Measurements from ENCODE around the gene PTBP1. TPM values are rescaled to one million over a fixed set of nuclear protein-coding genes. Genes with fewer than 3 reads are reported as not detected.

PTBP1 gene
- total and polyA plus RNA-seq, 8 donors = 236 to 374 (median 340) TPM

DNA sequence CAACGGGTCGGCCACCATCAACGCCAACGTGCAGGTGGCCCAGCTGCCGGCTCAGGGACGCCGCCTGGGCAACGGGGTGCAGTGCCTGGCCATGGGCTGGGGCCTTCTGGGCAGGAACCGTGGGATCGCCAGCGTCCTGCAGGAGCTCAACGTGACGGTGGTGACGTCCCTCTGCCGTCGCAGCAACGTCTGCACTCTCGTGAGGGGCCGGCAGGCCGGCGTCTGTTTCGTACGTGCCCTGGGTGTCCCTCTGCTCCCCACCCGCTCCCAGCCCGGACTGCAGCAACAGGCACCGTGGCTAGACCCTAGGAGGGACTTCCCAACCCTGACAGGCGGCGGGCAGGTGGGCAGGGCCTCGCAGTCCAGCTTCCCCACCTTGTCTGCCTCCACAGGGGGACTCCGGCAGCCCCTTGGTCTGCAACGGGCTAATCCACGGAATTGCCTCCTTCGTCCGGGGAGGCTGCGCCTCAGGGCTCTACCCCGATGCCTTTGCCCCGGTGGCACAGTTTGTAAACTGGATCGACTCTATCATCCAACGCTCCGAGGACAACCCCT is 58.4 kb downstream of the PTBP1 start:
- Histone ChIP-seq H3K4me1 (peaks cover 3 to 46% of the 10 kb centered on the region in 2 donors), H3K27me3 (peaks cover 9 to 61% of the 10 kb centered on the region in 2 donors), H3K36me3 (no peaks in the 10 kb centered on the region), H3K9me3 (no peaks in the 10 kb centered on the region), H3K4me3 (no peak overlapping the region), H3K27ac (no peak overlapping the region)
- no peak for DNase-seq
- no peak for ATAC-seq
- intact Hi-C loops (cut with DNase I) = loop anchor here in 1 of 2 donors (5.0 to 10.0 kb wide), 2 partner anchors 62 to 91 kb away; partner anchors contain the start of gene KISS1R
- TF ChIP-seq, protein P1, sequence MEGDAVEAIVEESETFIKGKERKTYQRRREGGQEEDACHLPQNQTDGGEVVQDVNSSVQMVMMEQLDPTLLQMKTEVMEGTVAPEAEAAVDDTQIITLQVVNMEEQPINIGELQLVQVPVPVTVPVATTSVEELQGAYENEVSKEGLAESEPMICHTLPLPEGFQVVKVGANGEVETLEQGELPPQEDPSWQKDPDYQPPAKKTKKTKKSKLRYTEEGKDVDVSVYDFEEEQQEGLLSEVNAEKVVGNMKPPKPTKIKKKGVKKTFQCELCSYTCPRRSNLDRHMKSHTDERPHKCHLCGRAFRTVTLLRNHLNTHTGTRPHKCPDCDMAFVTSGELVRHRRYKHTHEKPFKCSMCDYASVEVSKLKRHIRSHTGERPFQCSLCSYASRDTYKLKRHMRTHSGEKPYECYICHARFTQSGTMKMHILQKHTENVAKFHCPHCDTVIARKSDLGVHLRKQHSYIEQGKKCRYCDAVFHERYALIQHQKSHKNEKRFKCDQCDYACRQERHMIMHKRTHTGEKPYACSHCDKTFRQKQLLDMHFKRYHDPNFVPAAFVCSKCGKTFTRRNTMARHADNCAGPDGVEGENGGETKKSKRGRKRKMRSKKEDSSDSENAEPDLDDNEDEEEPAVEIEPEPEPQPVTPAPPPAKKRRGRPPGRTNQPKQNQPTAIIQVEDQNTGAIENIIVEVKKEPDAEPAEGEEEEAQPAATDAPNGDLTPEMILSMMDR (IDR thresholded peaks at IDR 0.05) = no peak

DNA sequence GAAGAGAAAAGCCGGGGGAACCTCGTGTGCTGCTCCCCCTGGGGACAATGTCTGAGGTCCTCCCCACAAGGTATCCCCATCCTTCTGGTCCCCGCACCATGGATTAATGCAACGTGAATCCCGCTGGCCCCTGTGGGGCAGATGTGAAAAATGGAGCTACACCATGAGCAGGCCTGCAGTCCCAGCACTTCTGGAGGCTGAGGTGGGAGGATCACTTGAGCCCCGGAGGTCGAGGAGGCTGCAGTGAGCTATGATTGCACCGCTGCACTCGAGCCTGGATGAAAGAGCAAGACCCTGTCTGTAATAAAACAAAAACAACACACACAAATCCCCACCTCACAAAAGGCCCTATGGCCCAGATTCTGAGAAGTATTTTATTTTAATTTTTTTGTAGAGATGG is 61.0 kb downstream of the PTBP1 start:
- TF ChIP-seq, protein P1 (IDR thresholded peaks at IDR 0.05) = no peak
- intact Hi-C loops (cut with DNase I) = loop anchor here in 1 of 2 donors (5.0 to 10.0 kb wide), 2 partner anchors 59 to 93 kb away; partner anchors contain the start of gene KISS1R
- ATAC-seq (no peak), DNase-seq (no peak)
- Histone ChIP-seq H3K27me3 (peaks cover 1 to 45% of the 10 kb centered on the region in 2 donors), H3K36me3 (no peaks in the 10 kb centered on the region), H3K4me3 (no peak overlapping the region), H3K27ac (no peak overlapping the region), H3K4me1 (peaks cover 0 to 40% of the 10 kb centered on the region in 2 donors), H3K9me3 (no peaks in the 10 kb centered on the region)

DNA sequence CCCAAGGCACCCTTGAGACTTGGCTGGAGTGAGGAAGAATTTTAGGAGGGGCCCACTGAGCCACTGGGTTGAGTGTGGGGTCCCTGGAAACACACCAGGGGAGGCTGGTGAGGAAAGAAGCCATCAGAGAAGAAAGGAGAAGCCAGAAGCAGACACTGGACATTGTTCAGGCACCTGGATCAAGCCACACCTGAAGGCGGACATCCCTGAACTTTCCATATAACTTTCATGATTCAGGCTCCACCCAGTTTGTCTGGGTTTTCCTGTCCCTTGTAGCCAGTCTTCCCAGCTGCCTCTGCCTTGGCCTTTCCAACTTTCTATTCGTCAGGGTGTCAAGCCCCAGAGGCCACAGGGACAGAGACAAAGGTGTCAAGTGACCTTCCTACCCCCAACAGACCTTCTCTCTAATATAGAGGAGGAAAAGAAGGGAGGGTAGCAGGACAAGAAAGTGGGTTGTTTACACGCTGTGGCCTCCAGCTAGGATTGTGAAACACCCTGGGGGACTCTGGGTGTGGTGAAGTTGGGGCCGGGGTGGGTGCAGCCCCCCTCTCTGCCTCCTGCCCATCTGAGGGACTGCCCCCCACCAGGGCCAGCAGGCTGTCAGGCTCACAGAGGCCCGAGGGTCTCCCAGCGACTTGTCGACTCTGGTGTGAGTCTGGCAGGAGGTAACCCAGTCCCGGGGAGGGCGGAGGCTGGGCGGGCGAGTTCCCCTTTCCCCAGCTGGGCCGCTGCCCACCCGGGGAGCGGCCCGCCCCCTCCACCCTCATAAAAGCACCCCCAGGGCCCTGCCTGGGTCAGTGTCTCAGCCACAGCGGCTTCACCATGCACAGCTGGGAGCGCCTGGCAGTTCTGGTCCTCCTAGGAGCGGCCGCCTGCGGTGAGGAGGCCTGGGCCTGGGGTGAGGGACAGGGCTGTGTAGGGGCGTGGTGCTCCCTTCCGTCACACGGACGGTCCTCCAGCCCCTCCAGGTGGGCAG is 61.9 kb downstream of the PTBP1 start, which contains the start of gene CFD:
TSS of gene CFD (plus strand) at position 797 of the 976 bp plus-strand sequence. CDS start at position 823, 26 bp downstream.
- peak; percentile 16 for ATAC-seq
- Histone ChIP-seq H3K4me3 (peak within 1 kb of the TSS; percentile 34 to 41), H3K36me3 (no peaks in the 10 kb centered on the region), H3K9me3 (no peaks in the 10 kb centered on the region), H3K27me3 (peaks cover 0 to 40% of the 10 kb centered on the region in 2 donors), H3K27ac (peak within 1 kb of the TSS; percentile 48 to 79), H3K4me1 (peaks cover 0 to 47% of the 10 kb centered on the region in 2 donors)
- peak in 2 of 4 donors; percentile 70 to 89 for DNase-seq
- intact Hi-C loops (cut with DNase I) = loop anchor here in 1 of 2 donors (5.0 to 10.0 kb wide), 2 partner anchors 58 to 94 kb away; partner anchors contain the start of gene KISS1R
- TF ChIP-seq, protein P1 (IDR thresholded peaks at IDR 0.05) = no peak

DNA sequence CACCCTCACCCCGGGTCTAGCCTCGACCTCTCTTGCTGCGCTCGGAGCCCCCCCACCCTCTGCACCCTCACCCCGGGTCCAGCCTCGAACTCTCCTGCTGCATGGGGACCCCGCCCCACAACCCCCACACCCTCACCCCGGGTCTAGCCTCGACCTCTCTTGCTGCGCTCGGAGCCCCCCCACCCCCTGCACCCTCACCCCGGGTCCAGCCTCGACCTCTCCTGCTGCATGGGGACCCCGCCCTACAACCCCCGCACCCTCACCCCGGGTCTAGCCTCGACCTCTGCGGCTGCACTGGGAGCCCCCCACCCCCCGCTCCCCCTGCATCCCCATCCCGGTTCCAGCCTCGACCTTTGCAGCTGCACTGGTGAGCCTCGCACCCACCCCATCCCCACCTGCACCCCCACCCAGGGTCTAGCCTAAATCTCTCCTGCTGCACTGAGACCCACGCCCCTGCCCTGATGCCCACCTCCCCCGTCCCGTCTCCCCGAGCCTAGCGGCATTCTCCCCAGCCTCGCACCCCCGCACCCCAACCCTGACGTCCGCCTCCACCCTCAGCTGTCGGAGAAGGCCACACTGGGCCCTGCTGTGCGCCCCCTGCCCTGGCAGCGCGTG is 64.0 kb downstream of the PTBP1 start:
- TF ChIP-seq, protein P1 (IDR thresholded peaks at IDR 0.05) = no peak
- no peak overlapping the region for H3K4me3 ChIP-seq
- no peaks in the 10 kb centered on the region for H3K9me3 ChIP-seq
- no peak overlapping the region for H3K27ac ChIP-seq
- H3K27me3 ChIP-seq = peaks cover 0 to 40% of the 10 kb centered on the region in 2 donors
- no peaks in the 10 kb centered on the region for H3K36me3 ChIP-seq
- DNase-seq (no peak), ATAC-seq (no peak)
- peaks cover 0 to 50% of the 10 kb centered on the region in 2 donors for H3K4me1 ChIP-seq
- intact Hi-C loops (cut with DNase I) = no loop called here

Small RNA genes lying within 50 kb of the gene (microRNA-seq; reads per million reads assigned to microRNA genes)
- gene MIR3187 = 6.9 to 12.1 reads per million in 2 donors
- gene MIR4745 = 2.8 to 4.4 reads per million in 2 donors

Other genes starting within 250 kb of the PTBP1 start
- gene BSG, start 224.9 kb upstream of the PTBP1 start, total RNA-seq = 100 to 1,000 TPM; 339 to 457 TPM
- gene BSG, start 224.9 kb upstream of the PTBP1 start, polyA plus RNA-seq (ENCODE audit: insufficient read length in 6 of 6) = 100 to 1,000 TPM; 259 to 372 (median 302) TPM
- under 1 TPM; 0.38 to 0.50 TPM for gene HCN2, start 207.6 kb upstream of the PTBP1 start, total RNA-seq
- under 1 TPM; 0.06 to 0.21 (median 0.13) TPM for gene HCN2, start 207.6 kb upstream of the PTBP1 start, polyA plus RNA-seq (ENCODE audit: insufficient read length in 6 of 6)
- 10 to 100 TPM; 28.5 to 36.9 TPM for gene POLRMT, start 163.9 kb upstream of the PTBP1 start, total RNA-seq
- 10 to 100 TPM; 32.2 to 44.7 (median 42.6) TPM for gene POLRMT, start 163.9 kb upstream of the PTBP1 start, polyA plus RNA-seq (ENCODE audit: insufficient read length in 6 of 6)
- under 1 TPM; 0.21 to 0.29 TPM for gene FGF22, start 157.6 kb upstream of the PTBP1 start, total RNA-seq
- under 1 TPM; 0.22 to 0.48 (median 0.35) TPM for gene FGF22, start 157.6 kb upstream of the PTBP1 start, polyA plus RNA-seq (ENCODE audit: insufficient read length in 6 of 6)
- 10 to 100 TPM; 24.3 to 34.0 TPM for gene RNF126, start 134.2 kb upstream of the PTBP1 start, total RNA-seq
- gene RNF126, start 134.2 kb upstream of the PTBP1 start, polyA plus RNA-seq (ENCODE audit: insufficient read length in 6 of 6) = 10 to 100 TPM; 15.4 to 27.2 (median 21.1) TPM
- gene FSTL3, start 121.1 kb upstream of the PTBP1 start, total RNA-seq = 100 to 1,000 TPM in 1 of 2 donors, 10 to 100 TPM in 1; 94.8 to 145 TPM
- 10 to 100 TPM in 4 of 6 donors, 1 to 10 TPM in 2; 7.6 to 14.7 (median 11.2) TPM for gene FSTL3, start 121.1 kb upstream of the PTBP1 start, polyA plus RNA-seq (ENCODE audit: insufficient read length in 6 of 6)
- not detected for gene PRSS57, start 102.0 kb upstream of the PTBP1 start, total RNA-seq
- gene PRSS57, start 102.0 kb upstream of the PTBP1 start, polyA plus RNA-seq (ENCODE audit: insufficient read length in 6 of 6) = under 1 TPM; 0.15 to 0.50 (median 0.29) TPM
- gene PALM, start 88.5 kb upstream of the PTBP1 start, total RNA-seq = 10 to 100 TPM; 30.2 to 33.0 TPM
- gene PALM, start 88.5 kb upstream of the PTBP1 start, polyA plus RNA-seq (ENCODE audit: insufficient read length in 6 of 6) = 10 to 100 TPM; 37.0 to 59.7 (median 42.8) TPM
- gene MISP, start 46.3 kb upstream of the PTBP1 start, total RNA-seq = 10 to 100 TPM; 19.2 to 44.0 TPM
- gene MISP, start 46.3 kb upstream of the PTBP1 start, polyA plus RNA-seq (ENCODE audit: insufficient read length in 6 of 6) = 10 to 100 TPM in 3 of 6 donors, 1 to 10 TPM in 3; 5.8 to 15.6 (median 10.6) TPM
- 1 to 10 TPM; 1.6 to 1.9 TPM for gene PLPPR3, start 24.5 kb downstream of the PTBP1 start, total RNA-seq
- gene PLPPR3, start 24.5 kb downstream of the PTBP1 start, polyA plus RNA-seq (ENCODE audit: insufficient read length in 6 of 6) = 10 to 100 TPM in 1 of 6 donors, 1 to 10 TPM in 5; 4.9 to 11.9 (median 6.8) TPM
- gene AZU1, start 30.4 kb downstream of the PTBP1 start, total RNA-seq = 1 to 10 TPM; 1.3 TPM
- gene AZU1, start 30.4 kb downstream of the PTBP1 start, polyA plus RNA-seq (ENCODE audit: insufficient read length in 6 of 6) = 1 to 10 TPM; 1.7 to 4.7 (median 2.5) TPM
- under 1 TPM; 0.55 to 0.58 TPM for gene PRTN3, start 43.5 kb downstream of the PTBP1 start, total RNA-seq
- 1 to 10 TPM; 1.5 to 3.8 (median 3.0) TPM for gene PRTN3, start 43.5 kb downstream of the PTBP1 start, polyA plus RNA-seq (ENCODE audit: insufficient read length in 6 of 6)
- gene ELANE, start 54.9 kb downstream of the PTBP1 start, total RNA-seq = 1 to 10 TPM in 1 of 2 donors, under 1 TPM in 1; 0.89 to 1.3 TPM
- 1 to 10 TPM in 4 of 6 donors, under 1 TPM in 2; 0.70 to 2.2 (median 1.2) TPM for gene ELANE, start 54.9 kb downstream of the PTBP1 start, polyA plus RNA-seq (ENCODE audit: insufficient read length in 6 of 6)
- gene CFD, start 62.2 kb downstream of the PTBP1 start, total RNA-seq = 10 to 100 TPM; 78.0 to 85.3 TPM
- 10 to 100 TPM in 2 of 6 donors, 1 to 10 TPM in 4; 4.9 to 22.9 (median 8.1) TPM for gene CFD, start 62.2 kb downstream of the PTBP1 start, polyA plus RNA-seq (ENCODE audit: insufficient read length in 6 of 6)
- 10 to 100 TPM; 51.7 to 55.8 TPM for gene MED16, start 95.7 kb downstream of the PTBP1 start, total RNA-seq
- gene MED16, start 95.7 kb downstream of the PTBP1 start, polyA plus RNA-seq (ENCODE audit: insufficient read length in 6 of 6) = 10 to 100 TPM; 42.4 to 61.7 (median 53.0) TPM
- gene RNU6-9, start 96.0 kb downstream of the PTBP1 start, total RNA-seq = not detected
- not detected for gene RNU6-9, start 96.0 kb downstream of the PTBP1 start, polyA plus RNA-seq (ENCODE audit: insufficient read length in 6 of 6)
- gene R3HDM4, start 115.8 kb downstream of the PTBP1 start, total RNA-seq = 10 to 100 TPM; 46.1 to 66.3 TPM
- 10 to 100 TPM; 28.8 to 51.2 (median 37.4) TPM for gene R3HDM4, start 115.8 kb downstream of the PTBP1 start, polyA plus RNA-seq (ENCODE audit: insufficient read length in 6 of 6)
- gene KISS1R, start 119.9 kb downstream of the PTBP1 start, total RNA-seq = under 1 TPM in 1 of 2 donors, not detected in 1; 0.23 TPM
- under 1 TPM in 2 of 6 donors, not detected in 4; 0.11 to 0.15 TPM for gene KISS1R, start 119.9 kb downstream of the PTBP1 start, polyA plus RNA-seq (ENCODE audit: insufficient read length in 6 of 6)
- 10 to 100 TPM; 20.7 to 35.7 TPM for gene ARID3A, start 128.6 kb downstream of the PTBP1 start, total RNA-seq
- 10 to 100 TPM; 20.6 to 30.5 (median 23.6) TPM for gene ARID3A, start 128.6 kb downstream of the PTBP1 start, polyA plus RNA-seq (ENCODE audit: insufficient read length in 6 of 6)
- 10 to 100 TPM; 36.1 to 40.7 TPM for gene WDR18, start 186.9 kb downstream of the PTBP1 start, total RNA-seq
- gene WDR18, start 186.9 kb downstream of the PTBP1 start, polyA plus RNA-seq (ENCODE audit: insufficient read length in 6 of 6) = 10 to 100 TPM; 26.6 to 35.9 (median 34.1) TPM
- 1 to 10 TPM in 1 of 2 donors, not detected in 1; 2.7 TPM for gene GRIN3B, start 203.0 kb downstream of the PTBP1 start, total RNA-seq
- gene GRIN3B, start 203.0 kb downstream of the PTBP1 start, polyA plus RNA-seq (ENCODE audit: insufficient read length in 6 of 6) = 1 to 10 TPM in 2 of 6 donors, under 1 TPM in 4; 0.37 to 1.4 (median 0.54) TPM
- gene TMEM259, start 223.7 kb downstream of the PTBP1 start, total RNA-seq = 100 to 1,000 TPM; 135 to 154 TPM
- gene TMEM259, start 223.7 kb downstream of the PTBP1 start, polyA plus RNA-seq (ENCODE audit: insufficient read length in 6 of 6) = 100 to 1,000 TPM in 2 of 6 donors, 10 to 100 TPM in 4; 74.2 to 117 (median 98.7) TPM
- gene RNU6-2, start 224.1 kb downstream of the PTBP1 start, total RNA-seq = not detected
- not detected for gene RNU6-2, start 224.1 kb downstream of the PTBP1 start, polyA plus RNA-seq (ENCODE audit: insufficient read length in 6 of 6)
- 100 to 1,000 TPM; 250 to 259 TPM for gene CNN2, start 229.2 kb downstream of the PTBP1 start, total RNA-seq
- 100 to 1,000 TPM; 133 to 214 (median 160) TPM for gene CNN2, start 229.2 kb downstream of the PTBP1 start, polyA plus RNA-seq (ENCODE audit: insufficient read length in 6 of 6)
- gene ABCA7, start 242.7 kb downstream of the PTBP1 start, total RNA-seq = 10 to 100 TPM; 49.6 to 52.2 TPM
- 1 to 10 TPM; 3.3 to 5.5 (median 4.5) TPM for gene ABCA7, start 242.7 kb downstream of the PTBP1 start, polyA plus RNA-seq (ENCODE audit: insufficient read length in 6 of 6)

Data from left lung (tissue), 10 donors.